ENCODE data around the gene LSM10.

- no peak for TF ChIP-seq CTCF (IDR thresholded peaks at IDR 0.05)
- TF ChIP-seq POLR2A (IDR thresholded peaks at IDR 0.05), result no peak
These were observed 44.6 kb upstream of the LSM10 start for GRCh38 chr1:36442337-36442736.

All from heart left ventricle (tissue), 13 donors.